H1 (cell line): ENCODE measurements around the gene ACOT2. TPM values are rescaled to one million over a fixed set of nuclear protein-coding genes. Genes with fewer than 3 reads are reported as not detected.

Experiments used
- CTCF ChIA-PET: fragments of 300-600 bp; sonication (Branson Sonifier 250); formaldehyde crosslinking; loops from one replicate; lab custom pipeline; 2021; ENCODE audit not compliant: partially characterized antibody; lab: Charles Lee
- POLR2A ChIA-PET: fragments of 300-600 bp; sonication (Branson Sonifier 250); formaldehyde crosslinking; loops from one replicate; lab custom pipeline; 2021; ENCODE audit warnings: inconsistent platforms; ENCODE audit not compliant: partially characterized antibody; lab: Charles Lee
- DNase-seq, 2 experiments: peaks; one replicate each; pipeline versions ENCODE4 v3.0.0 to v3.0.0-alpha.2; 2010 to 2022; ENCODE audit warnings: low spot score in 2 of 2, low read depth in 1 of 2, mixed read lengths in 1 of 2
- FAIRE-seq: peaks from 2 replicates; lab custom pipeline; 2011; peaks lifted over from hg19 to GRCh38; lab: Jason Lieb, UNC
- H2AFZ ChIP-seq: 2 replicates; pipeline ENCODE4 v1.8.1; 2012; ENCODE audit warnings: low read length, inconsistent platforms
- H2AK5ac ChIP-seq: 2 replicates; pipeline ENCODE4 v1.6.1; 2013; ENCODE audit warnings: low read depth, low read length
- H2BK120ac ChIP-seq: replicated peaks from 2 replicates; pipeline ENCODE3; 2013; ENCODE audit warnings: low read depth, low read length, inconsistent platforms
- H2BK12ac ChIP-seq: 2 replicates; pipeline ENCODE4 v1.6.1; 2013; ENCODE audit warnings: low read depth, low read length
- H2BK15ac ChIP-seq: 2 replicates; pipeline ENCODE4 v1.6.1; 2013; ENCODE audit warnings: low read length
- H2BK20ac ChIP-seq: 2 replicates; pipeline ENCODE4 v1.6.1; 2013; ENCODE audit warnings: low read length
- H2BK5ac ChIP-seq: 2 replicates; pipeline ENCODE4 v1.6.1; 2013; ENCODE audit warnings: low read depth, low read length
- H3K14ac ChIP-seq: 2 replicates; pipeline ENCODE4 v1.6.1; 2013; ENCODE audit warnings: inconsistent platforms; ENCODE audit not compliant: insufficient read length
- H3K18ac ChIP-seq: 2 replicates; pipeline ENCODE4 v1.6.1; 2013; ENCODE audit warnings: low read length; ENCODE audit errors: extremely low read depth
- H3K23ac ChIP-seq: 2 replicates; pipeline ENCODE4 v1.6.1; 2013; ENCODE audit warnings: inconsistent platforms; ENCODE audit not compliant: insufficient read length
- H3K23me2 ChIP-seq: 2 replicates; pipeline ENCODE4 v1.6.1; 2013; ENCODE audit warnings: low read depth, low read length
- H3K27ac ChIP-seq: 2 replicates; pipeline ENCODE4 v1.6.1; 2011; ENCODE audit warnings: low read depth, low read length, inconsistent platforms
- H3K27me3 ChIP-seq, 4 experiments: replicated peaks in 1 of 4; 1 replicate in 1 of 4; 2 replicates in 3 of 4; pipeline versions ENCODE4 v1.6.1 to v1.8.1; 2011 to 2013; ENCODE audit warnings: low read length in 3 of 4, mild to moderate bottlenecking in 3 of 4, inconsistent platforms in 2 of 4, mixed read lengths in 2 of 4, moderate library complexity in 1 of 4; ENCODE audit not compliant: control insufficient read depth in 3 of 4, insufficient read depth in 3 of 4; ENCODE audit errors: extremely low read depth in 1 of 4
- H3K36me3 ChIP-seq, 4 experiments: 2 replicates each; pipeline versions ENCODE4 v1.6.1 to v1.8.1; 2011 to 2013; ENCODE audit warnings: mild to moderate bottlenecking in 4 of 4, low read length in 3 of 4, moderate library complexity in 2 of 4, control low read depth in 1 of 4, inconsistent platforms in 1 of 4; ENCODE audit not compliant: insufficient read depth in 4 of 4, control insufficient read depth in 2 of 4
- H3K4ac ChIP-seq: replicated peaks from 2 replicates; pipeline ENCODE3; 2013; ENCODE audit warnings: low read length, low read depth, mixed read lengths, inconsistent platforms; ENCODE audit not compliant: insufficient read length
- H3K4me1 ChIP-seq, 4 experiments: replicated peaks in 1 of 4; 1 replicate in 1 of 4; 2 replicates in 3 of 4; pipeline versions ENCODE4 v1.6.1 to v1.8.1; 2011 to 2013; ENCODE audit warnings: low read length in 3 of 4, inconsistent platforms in 2 of 4, mixed read lengths in 1 of 4; ENCODE audit not compliant: insufficient read depth in 4 of 4, control insufficient read depth in 3 of 4
- H3K4me2 ChIP-seq, 2 experiments: 2 replicates each; pipeline versions ENCODE4 v1.6.1 to v1.8.1; 2011 to 2013; ENCODE audit warnings: low read depth in 2 of 2, low read length in 2 of 2, control low read depth in 1 of 2, inconsistent platforms in 1 of 2, mild to moderate bottlenecking in 1 of 2; ENCODE audit not compliant: insufficient read depth in 1 of 2
- H3K4me3 ChIP-seq, 4 experiments: fragments of 200-600, 300-600 bp in 1 of 4; sonication (generic), shearing (Covaris generic), sonication (Bioruptor Twin) in 1 of 4; 2 replicates each; pipeline versions ENCODE4 v1.5.1 to v1.8.1; 2011 to 2016; ENCODE audit warnings: low read length in 4 of 4, low read depth in 3 of 4, control low read depth in 2 of 4, inconsistent platforms in 2 of 4, mild to moderate bottlenecking in 2 of 4, mixed read lengths in 1 of 4, moderate library complexity in 1 of 4; ENCODE audit not compliant: insufficient read depth in 2 of 4; ENCODE audit errors: extremely low read depth in 1 of 4
- H3K56ac ChIP-seq: replicated peaks from 2 replicates; pipeline ENCODE3; 2013; ENCODE audit warnings: low read depth, mild to moderate bottlenecking, mixed read lengths, low read length, inconsistent platforms; ENCODE audit not compliant: insufficient read length
- H3K79me1 ChIP-seq: 2 replicates; pipeline ENCODE4 v1.6.1; 2013; ENCODE audit warnings: low read depth, low read length, control low read depth
- H3K79me2 ChIP-seq, 2 experiments: 2 replicates each; pipeline versions ENCODE4 v1.6.1 to v1.8.1; 2012 to 2013; ENCODE audit warnings: low read length in 2 of 2, mild to moderate bottlenecking in 2 of 2, inconsistent platforms in 1 of 2; ENCODE audit not compliant: insufficient read depth in 2 of 2, control insufficient read depth in 1 of 2
- H3K9ac ChIP-seq, 4 experiments: replicated peaks in 1 of 4; 1 replicate in 1 of 4; 2 replicates in 3 of 4; pipeline versions ENCODE4 v1.6.1 to v1.8.1; 2011 to 2013; ENCODE audit warnings: low read depth in 3 of 4, low read length in 3 of 4, control low read depth in 2 of 4, mild to moderate bottlenecking in 2 of 4, moderate library complexity in 2 of 4, inconsistent platforms in 1 of 4; ENCODE audit errors: extremely low read depth in 1 of 4
- H3K9me3 ChIP-seq, 2 experiments: 2 replicates each; pipeline versions ENCODE4 v1.6.1 to v1.8.1; 2012 to 2013; ENCODE audit warnings: mild to moderate bottlenecking in 2 of 2, moderate library complexity in 2 of 2, control low read depth in 1 of 2, inconsistent platforms in 1 of 2, low read depth in 1 of 2, low read length in 1 of 2, mixed read lengths in 1 of 2; ENCODE audit not compliant: insufficient read depth in 2 of 2
- H4K20me1 ChIP-seq, 2 experiments: replicated peaks in 1 of 2; 2 replicates each; pipeline versions ENCODE3 to v1.8.1; 2011 to 2013; ENCODE audit warnings: inconsistent platforms in 2 of 2, low read length in 2 of 2, mild to moderate bottlenecking in 1 of 2; ENCODE audit not compliant: insufficient read depth in 2 of 2, control insufficient read depth in 1 of 2
- H4K5ac ChIP-seq: 2 replicates; pipeline ENCODE4 v1.6.1; 2013; ENCODE audit warnings: low read length, low read depth, mixed read lengths, inconsistent platforms; ENCODE audit not compliant: insufficient read length
- H4K8ac ChIP-seq: 2 replicates; pipeline ENCODE4 v1.8.0; 2013; ENCODE audit warnings: mild to moderate bottlenecking, moderate library complexity, low read length, inconsistent platforms; ENCODE audit not compliant: insufficient read depth; ENCODE audit errors: extremely low read depth
- H4K91ac ChIP-seq: replicated peaks from 2 replicates; pipeline ENCODE3; 2013; ENCODE audit warnings: low read length, mixed read lengths, inconsistent platforms; ENCODE audit not compliant: insufficient read length
- EZH2 ChIP-seq: fragments of 200-600 bp; sonication (generic); IDR thresholded peaks from 2 replicates; pipeline ENCODE4 v1.7.1; 2012; ENCODE audit warnings: low read depth, mild to moderate bottlenecking, moderate library complexity, low read length, inconsistent platforms; ENCODE audit not compliant: severe bottlenecking
- KDM1A ChIP-seq: fragments of 200-600, 300-600 bp; sonication (generic); IDR thresholded peaks from 2 replicates; pipeline ENCODE4 v1.7.1; 2016; ENCODE audit warnings: mild to moderate bottlenecking, low read length, borderline replicate concordance
- SIN3A ChIP-seq, 2 experiments: IDR thresholded peaks in 1 of 2; conservative IDR thresholded peaks in 1 of 2; 2 replicates each; pipeline ENCODE4 v1.6.1; 2011 to 2012; ENCODE audit warnings: low read length in 2 of 2, improper control_type of control experiment in 1 of 2, low read depth in 1 of 2, mild to moderate bottlenecking in 1 of 2
- WGBS, 2 experiments: shearing (Covaris generic) in 1 of 2; methylation state at CpG; one replicate each; pipeline versions ENCODE4 v1.1.6 to v1.1.7; 2013 to 2015; ENCODE audit warnings: low lambda C conversion rate in 2 of 2, mixed read lengths in 2 of 2, inconsistent platforms in 1 of 2, low coverage in 1 of 2, missing lambda C conversion rate in 1 of 2; ENCODE audit not compliant: insufficient replicate concordance in 2 of 2, insufficient coverage in 1 of 2, insufficient read length in 1 of 2; ENCODE audit errors: extremely low coverage in 1 of 2, missing lambda C conversion rate in 1 of 2; 5-methylcytosine and 5-hydroxymethylcytosine counted together
- polyA plus RNA-seq, 7 experiments: library from polyadenylated mRNA; depleted of rRNA in 3 of 7; stranded (reverse) in 5 of 7; unstranded in 2 of 7; fragments of >200 nt in 5 of 7; fragments of 200-250 nt in 2 of 7; gene quantifications; 1 replicate in 5 of 7; 2 replicates in 1 of 7; 4 replicates in 1 of 7; pipeline versions ENCODE4 v1.2.1 to v1.2.3, GENCODE V29; 2011 to 2013; ENCODE audit warnings: missing spikeins in 2 of 7, mixed read lengths in 2 of 7
- total RNA-seq: library from RNA; stranded (reverse); fragmentation: NEBNext Ultra II Directional; extraction: Animal tissue kit (Norgen Biotek cat#: 25700); gene quantifications from 2 replicates; pipeline ENCODE4 v1.2.1, GENCODE V29; 2021

The ACOT2 gene
- total and polyA plus RNA-seq, 2 of the 8 experiments (the other 6 are each of a cell fraction or from before 2014, with no cell fraction given) = 5.8 to 5.9 TPM

DNA sequence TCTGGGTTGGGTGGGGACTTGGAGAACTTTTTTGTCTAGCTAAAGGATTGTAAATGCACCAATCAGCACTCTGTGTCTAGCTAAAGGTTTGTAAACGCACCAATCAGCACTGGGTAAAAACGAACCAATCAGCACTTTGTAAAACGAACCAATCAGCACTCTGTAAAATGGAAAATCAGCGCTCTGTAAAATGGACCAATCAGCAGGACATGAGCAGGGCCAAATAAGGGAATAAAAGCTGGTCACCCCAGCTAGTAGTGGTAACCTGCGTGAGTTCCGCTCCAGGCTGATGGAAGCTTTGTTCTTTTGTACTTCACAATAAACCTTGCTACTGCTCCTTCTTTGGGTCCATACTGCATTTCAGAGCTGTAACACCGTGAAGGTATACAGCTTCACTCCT, 1.7 kb upstream of the ACOT2 start:
- no peaks in the 10 kb centered on the region for H3K9me3 ChIP-seq

More for the DNA sequence above, 1.7 kb upstream of the ACOT2 start:
- Histone ChIP-seq H3K14ac (no peak overlapping the region), H4K5ac (no peak overlapping the region), H3K4me3 (no peak overlapping the region), H3K4me1 (peaks cover 0 to 5% (median 2%) of the 10 kb centered on the region in 4 experiments; a peak in 2 of 7 replicates), H2BK120ac (no peak overlapping the region), H2AK5ac (no peak overlapping the region), H4K20me1 (no peaks in the 10 kb centered on the region), H3K36me3 (no peaks in the 10 kb centered on the region; a peak in 1 of 8 replicates), H4K91ac (no peak overlapping the region), H2BK12ac (no peak overlapping the region), H2BK5ac (no peak overlapping the region), H3K79me2 (no peaks in the 10 kb centered on the region), H3K23me2 (peaks cover 7% of the 10 kb centered on the region; the same call in 1 of the 2 replicates), H3K18ac (no peak overlapping the region), H2BK20ac (no peak overlapping the region), H2BK15ac (no peak overlapping the region), H3K79me1 (no peaks in the 10 kb centered on the region), H3K4me2 (no peak overlapping the region; a peak in 1 of 4 replicates), H3K56ac (no peak overlapping the region), H2AFZ (no peak overlapping the region), H3K27ac (no peak overlapping the region), H3K9ac (no peak overlapping the region), H3K27me3 (no peaks in the 10 kb centered on the region; a peak in 1 of 7 replicates), H4K8ac (no peak overlapping the region), H3K23ac (no peak overlapping the region), H3K4ac (no peak overlapping the region)
- CTCF ChIA-PET = interaction anchor here (0.5 to 5.8 kb wide), 6 partner anchors 13 to 95 kb away, joined by 3 to 22 read pairs (median 5); no protein-coding TSS in a partner anchor
- no peak for TF ChIP-seq EZH2
- TF ChIP-seq KDM1A = no peak
- no peak for TF ChIP-seq SIN3A (conservative IDR thresholded peaks at IDR 0.05 in 1 of 2, IDR thresholded peaks at IDR 0.05 in 1 of 2; ENCODE audit: low read depth in 1 of 2, low read length in 2 of 2)
- 97% methylated on average over 7 of the region's 7 CpGs; no CpG with 5 or more reads in 1 of the 2 experiments for WGBS, 2 experiments
- no peak for FAIRE-seq
- DNase-seq = no peak
- POLR2A ChIA-PET = interaction anchor here (0.8 to 1.4 kb wide), 3 partner anchors 24 to 65 kb away, joined by 3 to 4 read pairs (median 3); partner anchors contain the start of gene ACOT4
